Vagina (tissue), 2 donors: ENCODE data around the gene RNF208. TPM values are rescaled to one million over a fixed set of nuclear protein-coding genes. Genes with fewer than 3 reads are reported as not detected.

ENCODE experiments used
- DNase-seq, 2 donors: peaks; one replicate each; pipeline ENCODE4 v3.0.0-alpha.2; 2017; ENCODE audit errors: extremely low spot score in 2 of 2
- H3K27ac ChIP-seq: fragments of 200-600 bp; sonication (generic); one replicate; pipeline ENCODE4 v1.5.1; 2019
- H3K27me3 ChIP-seq: fragments of 200-600 bp; sonication (generic); one replicate; pipeline ENCODE4 v1.5.1; 2019
- H3K36me3 ChIP-seq, 2 donors: fragments of 200-600 bp; sonication (generic); one replicate each; pipeline ENCODE4 v1.5.1; 2017 to 2019
- H3K4me1 ChIP-seq: fragments of 200-600 bp; sonication (generic); one replicate; pipeline ENCODE4 v1.5.1; 2019
- H3K4me3 ChIP-seq, 2 donors: fragments of 200-600 bp; sonication (generic); 1 replicate in 1 of 2; 2 replicates in 1 of 2; pipeline ENCODE4 v1.5.1; 2016 to 2019
- H3K9me3 ChIP-seq: fragments of 200-600 bp; sonication (generic); one replicate; pipeline ENCODE4 v1.5.1; 2019
- CTCF ChIP-seq, 3 experiments: fragments of 450-650 bp in 2 of 3; fragments of 200-600 bp in 1 of 3; sonication (generic) in 1 of 3; IDR thresholded peaks; one replicate each; pipeline ENCODE4 v1.5.1; 2017 to 2019; ENCODE audit warnings: antibody characterized with exemption in 3 of 3, mild to moderate bottlenecking in 2 of 3, moderate library complexity in 2 of 3
- POLR2A ChIP-seq, 2 donors: fragments of 450-650 bp; IDR thresholded peaks; one replicate each; pipeline ENCODE4 v1.6.1; 2017; ENCODE audit warnings: antibody characterized with exemption in 2 of 2, mild to moderate bottlenecking in 2 of 2, moderate library complexity in 2 of 2
- POLR2AphosphoS5 ChIP-seq, 2 donors: sonication (generic); formaldehyde crosslinking; IDR thresholded peaks; one replicate each; pipeline ENCODE4 v1.9.0; 2017; ENCODE audit warnings: antibody characterized with exemption in 2 of 2, mild to moderate bottlenecking in 2 of 2, low read depth in 1 of 2; ENCODE audit not compliant: insufficient read depth in 1 of 2
- intact Hi-C: fragments of 100-400 bp; cut with DNase I; formaldehyde crosslinking; loops from one replicate; pipeline ENCODE4 v1.15.1; 2023
- total RNA-seq: library from RNA; depleted of rRNA; stranded (reverse); fragments of >200 nt; gene quantifications from one replicate; pipeline ENCODE4 v1.2.3, GENCODE V29; 2016

Gene RNF208
- total RNA-seq, 1 donor from 2014 or later = 0.98 TPM

- intact Hi-C loops = no loop called here
Observed at GRCh38 chr9:137233143-137233980, 11.3 kb upstream of the RNF208 start.

GRCh38 chr9:137232510-137232909, 10.5 kb upstream of the RNF208 start:
- Histone ChIP-seq H3K27ac (no peak overlapping the region), H3K4me1 (peaks cover 23% of the 10 kb centered on the region), H3K9me3 (no peaks in the 10 kb centered on the region), H3K27me3 (peaks cover 4% of the 10 kb centered on the region), H3K36me3 (no peaks in the 10 kb centered on the region), H3K4me3 (no peak overlapping the region)
- intact Hi-C loops = no loop called here
- TF ChIP-seq POLR2AphosphoS5 (IDR thresholded peaks at IDR 0.05; ENCODE audit: insufficient read depth in 1 of 2, low read depth in 1 of 2) = no peak
- TF ChIP-seq CTCF (IDR thresholded peaks at IDR 0.05) = no peak
- TF ChIP-seq POLR2A (IDR thresholded peaks at IDR 0.05) = no peak
- no peak for DNase-seq

More at GRCh38 chr9:137233143-137233980, 11.3 kb upstream of the RNF208 start:
- Histone ChIP-seq H3K27ac (no peak overlapping the region), H3K9me3 (no peaks in the 10 kb centered on the region), H3K4me1 (peaks cover 24% of the 10 kb centered on the region), H3K27me3 (peaks cover 4% of the 10 kb centered on the region), H3K36me3 (no peaks in the 10 kb centered on the region), H3K4me3 (no peak overlapping the region)
- TF ChIP-seq POLR2AphosphoS5 (IDR thresholded peaks at IDR 0.05; ENCODE audit: insufficient read depth in 1 of 2, low read depth in 1 of 2) = no peak
- TF ChIP-seq POLR2A (IDR thresholded peaks at IDR 0.05) = no peak
- TF ChIP-seq CTCF (IDR thresholded peaks at IDR 0.05) = no peak
- DNase-seq = no peak

GRCh38 chr9:137232101-137232500, 10.1 kb upstream of the RNF208 start:
- no peak for DNase-seq
- Histone ChIP-seq H3K27ac (no peak overlapping the region), H3K4me1 (peaks cover 23% of the 10 kb centered on the region), H3K27me3 (peaks cover 4% of the 10 kb centered on the region), H3K9me3 (no peaks in the 10 kb centered on the region), H3K36me3 (no peaks in the 10 kb centered on the region), H3K4me3 (no peak overlapping the region)
- intact Hi-C loops = no loop called here
- TF ChIP-seq POLR2A (IDR thresholded peaks at IDR 0.05) (no peak), CTCF (IDR thresholded peaks at IDR 0.05) (no peak), POLR2AphosphoS5 (IDR thresholded peaks at IDR 0.05; ENCODE audit: insufficient read depth in 1 of 2, low read depth in 1 of 2) (no peak)

GRCh38 chr9:137231372-137232039, 9.5 kb upstream of the RNF208 start:
- peaks cover 4% of the 10 kb centered on the region for H3K27me3 ChIP-seq
- intact Hi-C loops = no loop called here

More at GRCh38 chr9:137231372-137232039, 9.5 kb upstream of the RNF208 start:
- Histone ChIP-seq H3K36me3 (no peaks in the 10 kb centered on the region), H3K9me3 (no peaks in the 10 kb centered on the region), H3K4me1 (peaks cover 22% of the 10 kb centered on the region), H3K27ac (no peak overlapping the region), H3K4me3 (no peak overlapping the region)
- DNase-seq = no peak
- TF ChIP-seq POLR2AphosphoS5 (IDR thresholded peaks at IDR 0.05; ENCODE audit: insufficient read depth in 1 of 2, low read depth in 1 of 2) = no peak
- no peak for TF ChIP-seq CTCF (IDR thresholded peaks at IDR 0.05)
- TF ChIP-seq POLR2A (IDR thresholded peaks at IDR 0.05) = no peak
